ENCODE data around the gene QSOX2. TPM values are rescaled to one million over a fixed set of nuclear protein-coding genes. Genes with fewer than 3 reads are reported as not detected.

QSOX2 gene
- total RNA-seq, 1 experiment from 2014 or later, result 40.0 TPM

GRCh38 chr9:136291306-136292025 is 45.9 kb upstream of the QSOX2 start:
- in situ Hi-C loops (cut with HindIII; ENCODE audit: low pct_unique_long_range_greater_than_20kb, low sequenced_read_pairs) (no loop called here), intact Hi-C loops (cut with micrococcal nuclease; ENCODE audit: unreplicated experiment) (no loop called here)

GRCh38 chr9:136290508-136291000 is 44.9 kb upstream of the QSOX2 start:
- H3K36me3 ChIP-seq (ENCODE audit: control insufficient read depth, insufficient read depth, low read length), result no peaks in the 10 kb centered on the region
- H3K4me3 ChIP-seq (ENCODE audit: low read depth in 2 of 2, low read length in 2 of 2), result no peak overlapping the region
- TF ChIP-seq CTCF (IDR thresholded peaks at IDR 0.05) (no peak), SIN3A (IDR thresholded peaks at IDR 0.05; ENCODE audit: borderline replicate concordance, insufficient read depth, low read depth, low read length) (no peak), POLR2AphosphoS5 (IDR thresholded peaks at IDR 0.05; ENCODE audit: low read depth, low read length) (no peak), TCF7L2 (IDR thresholded peaks at IDR 0.05; ENCODE audit: low read depth, low read length) (no peak), REST (IDR thresholded peaks at IDR 0.05; ENCODE audit: insufficient read depth in 1 of 2, low read depth in 2 of 2, low read length in 1 of 2) (no peak)
- no peaks in the 10 kb centered on the region for H3K9me3 ChIP-seq (ENCODE audit: control insufficient read depth, insufficient read depth, low read depth, low read length)
- ChIA-PET CTCF (no interaction called here), POLR2A (no interaction called here)
- in situ Hi-C loops (cut with HindIII; ENCODE audit: low pct_unique_long_range_greater_than_20kb, low sequenced_read_pairs) (no loop called here), intact Hi-C loops (cut with micrococcal nuclease; ENCODE audit: unreplicated experiment) (no loop called here)
- no peaks in the 10 kb centered on the region for H3K27me3 ChIP-seq (ENCODE audit: control insufficient read depth, insufficient read depth, low read length)
- DNase-seq (ENCODE audit: low read depth, low spot score), result no peak
- no TSS peak for BruUV-seq (replicated peaks)
- H3K27ac ChIP-seq (ENCODE audit: low read length), result no peak overlapping the region
- H3K4me1 ChIP-seq (ENCODE audit: control insufficient read depth, insufficient read depth, low read length), result no peaks in the 10 kb centered on the region
- no peak for ATAC-seq

More at GRCh38 chr9:136291306-136292025, 45.9 kb upstream of the QSOX2 start:
- no TSS peak for BruUV-seq (replicated peaks)
- no peak overlapping the region for H3K4me3 ChIP-seq (ENCODE audit: low read depth in 2 of 2, low read length in 2 of 2)
- ChIA-PET POLR2A (no interaction called here), CTCF (no interaction called here)
- ATAC-seq, result no peak
- H3K27me3 ChIP-seq (ENCODE audit: control insufficient read depth, insufficient read depth, low read length), result no peaks in the 10 kb centered on the region
- H3K27ac ChIP-seq (ENCODE audit: low read length), result no peak overlapping the region
- DNase-seq (ENCODE audit: low read depth, low spot score), result no peak
- TF ChIP-seq CTCF (IDR thresholded peaks at IDR 0.05), result no peak
- no peak for TF ChIP-seq SIN3A (IDR thresholded peaks at IDR 0.05; ENCODE audit: borderline replicate concordance, insufficient read depth, low read depth, low read length)
- no peak for TF ChIP-seq POLR2AphosphoS5 (IDR thresholded peaks at IDR 0.05; ENCODE audit: low read depth, low read length)
- TF ChIP-seq REST (IDR thresholded peaks at IDR 0.05; ENCODE audit: insufficient read depth in 1 of 2, low read depth in 2 of 2, low read length in 1 of 2), result no peak
- TF ChIP-seq TCF7L2 (IDR thresholded peaks at IDR 0.05; ENCODE audit: low read depth, low read length), result no peak
- H3K36me3 ChIP-seq (ENCODE audit: control insufficient read depth, insufficient read depth, low read length), result no peaks in the 10 kb centered on the region
- no peaks in the 10 kb centered on the region for H3K9me3 ChIP-seq (ENCODE audit: control insufficient read depth, insufficient read depth, low read depth, low read length)
- H3K4me1 ChIP-seq (ENCODE audit: control insufficient read depth, insufficient read depth, low read length), result no peaks in the 10 kb centered on the region

Measured in Panc1 (cell line).